ENCODE results near the gene PPP1R12C.

DNA sequence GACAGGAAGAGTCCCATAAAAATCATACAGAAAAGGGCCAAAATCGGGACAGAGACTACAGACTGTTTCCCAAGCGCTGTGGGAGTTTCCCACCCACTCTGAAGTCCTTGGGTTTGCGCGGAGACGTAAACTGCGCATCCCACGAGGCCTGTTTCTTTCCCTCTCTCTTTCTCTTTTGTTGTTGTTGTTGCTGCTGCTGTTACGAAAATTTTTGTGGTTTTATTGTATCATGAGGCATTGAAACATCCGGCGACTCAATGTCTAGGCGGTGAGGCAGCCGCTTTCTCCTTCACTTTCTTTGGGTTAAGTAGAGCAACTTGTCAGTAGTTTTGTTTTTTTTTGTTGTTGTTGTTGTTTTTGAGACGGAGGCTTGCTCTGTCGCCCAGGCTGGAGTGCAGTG, 1.6 kb upstream of the PPP1R12C start:
- no peak for TF ChIP-seq POLR2A (IDR thresholded peaks at IDR 0.05; ENCODE audit: low read length)
- TF ChIP-seq GATA1 (IDR thresholded peaks at IDR 0.05; ENCODE audit: low read depth, low read length): no peak
